BE2C (cell line): Measurements from ENCODE around the gene NGEF.
"Not testable (repeated sequence)": the region's sequence is repeated elsewhere in the genome, so short reads cannot be mapped to it uniquely, and the experiment has no call there.

ENCODE experiments used
- DNase-seq: peaks from one replicate; pipeline ENCODE4 v3.0.0-alpha.2; 2020
- H3K27me3 ChIP-seq: fragments of 250-450 bp; sonication (Bioruptor Pico); 2 replicates; pipeline ENCODE4 v1.5.1; 2020; ENCODE audit warnings: mild to moderate bottlenecking
- H3K36me3 ChIP-seq: fragments of 250-450 bp; sonication (Bioruptor Pico); 2 replicates; pipeline ENCODE4 v1.5.1; 2020; ENCODE audit warnings: mild to moderate bottlenecking
- H3K4me1 ChIP-seq: fragments of 250-450 bp; sonication (Bioruptor Pico); 2 replicates; pipeline ENCODE4 v1.5.1; 2020
- H3K4me3 ChIP-seq: 2 replicates; pipeline ENCODE4 v1.5.1; 2011; ENCODE audit warnings: low read depth, low read length
- H3K9me3 ChIP-seq: fragments of 250-450 bp; sonication (Bioruptor Pico); 2 replicates; pipeline ENCODE4 v1.5.1; 2020
- TF ChIP-seq, protein P1 (sequence below): IDR thresholded peaks from 2 replicates; pipeline ENCODE4 v1.5.1; 2012; ENCODE audit warnings: mild to moderate bottlenecking, low read depth, low read length

Gene NGEF

GRCh38 chr2:233053928-233054784 is 41.1 kb upstream of the NGEF start:
- Histone ChIP-seq H3K4me1 (no peaks in the 10 kb centered on the region), H3K4me3 (no peak overlapping the region), H3K27me3 (no peaks in the 10 kb centered on the region), H3K9me3 (no peaks in the 10 kb centered on the region), H3K36me3 (no peaks in the 10 kb centered on the region)
- DNase-seq = peak; percentile 75
- TF ChIP-seq, protein P1, sequence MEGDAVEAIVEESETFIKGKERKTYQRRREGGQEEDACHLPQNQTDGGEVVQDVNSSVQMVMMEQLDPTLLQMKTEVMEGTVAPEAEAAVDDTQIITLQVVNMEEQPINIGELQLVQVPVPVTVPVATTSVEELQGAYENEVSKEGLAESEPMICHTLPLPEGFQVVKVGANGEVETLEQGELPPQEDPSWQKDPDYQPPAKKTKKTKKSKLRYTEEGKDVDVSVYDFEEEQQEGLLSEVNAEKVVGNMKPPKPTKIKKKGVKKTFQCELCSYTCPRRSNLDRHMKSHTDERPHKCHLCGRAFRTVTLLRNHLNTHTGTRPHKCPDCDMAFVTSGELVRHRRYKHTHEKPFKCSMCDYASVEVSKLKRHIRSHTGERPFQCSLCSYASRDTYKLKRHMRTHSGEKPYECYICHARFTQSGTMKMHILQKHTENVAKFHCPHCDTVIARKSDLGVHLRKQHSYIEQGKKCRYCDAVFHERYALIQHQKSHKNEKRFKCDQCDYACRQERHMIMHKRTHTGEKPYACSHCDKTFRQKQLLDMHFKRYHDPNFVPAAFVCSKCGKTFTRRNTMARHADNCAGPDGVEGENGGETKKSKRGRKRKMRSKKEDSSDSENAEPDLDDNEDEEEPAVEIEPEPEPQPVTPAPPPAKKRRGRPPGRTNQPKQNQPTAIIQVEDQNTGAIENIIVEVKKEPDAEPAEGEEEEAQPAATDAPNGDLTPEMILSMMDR = peak; percentile 91

DNA sequence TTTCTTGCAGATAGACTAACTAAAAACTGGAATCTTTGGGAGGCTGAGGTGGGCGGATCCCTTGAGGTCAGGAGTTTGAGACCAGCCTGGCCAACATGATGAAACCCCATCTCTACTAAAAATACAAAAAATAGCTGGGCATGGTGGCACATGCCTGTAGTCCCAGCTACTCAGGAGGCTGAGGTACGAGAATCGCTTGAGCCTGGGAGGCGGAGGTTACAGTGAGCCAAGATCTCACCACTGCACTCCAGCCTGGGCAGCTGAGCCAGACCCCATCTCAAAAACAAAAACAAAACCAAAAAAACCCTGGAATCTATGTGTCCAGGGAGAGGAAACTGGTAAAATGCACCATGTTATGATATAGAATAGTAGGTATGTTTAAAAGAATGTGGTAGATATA is 39.5 kb upstream of the NGEF start:
- not testable (repeated sequence) for DNase-seq, H3K4me3 ChIP-seq, H3K36me3 ChIP-seq, H3K27me3 ChIP-seq, H3K9me3 ChIP-seq, H3K4me1 ChIP-seq

DNA sequence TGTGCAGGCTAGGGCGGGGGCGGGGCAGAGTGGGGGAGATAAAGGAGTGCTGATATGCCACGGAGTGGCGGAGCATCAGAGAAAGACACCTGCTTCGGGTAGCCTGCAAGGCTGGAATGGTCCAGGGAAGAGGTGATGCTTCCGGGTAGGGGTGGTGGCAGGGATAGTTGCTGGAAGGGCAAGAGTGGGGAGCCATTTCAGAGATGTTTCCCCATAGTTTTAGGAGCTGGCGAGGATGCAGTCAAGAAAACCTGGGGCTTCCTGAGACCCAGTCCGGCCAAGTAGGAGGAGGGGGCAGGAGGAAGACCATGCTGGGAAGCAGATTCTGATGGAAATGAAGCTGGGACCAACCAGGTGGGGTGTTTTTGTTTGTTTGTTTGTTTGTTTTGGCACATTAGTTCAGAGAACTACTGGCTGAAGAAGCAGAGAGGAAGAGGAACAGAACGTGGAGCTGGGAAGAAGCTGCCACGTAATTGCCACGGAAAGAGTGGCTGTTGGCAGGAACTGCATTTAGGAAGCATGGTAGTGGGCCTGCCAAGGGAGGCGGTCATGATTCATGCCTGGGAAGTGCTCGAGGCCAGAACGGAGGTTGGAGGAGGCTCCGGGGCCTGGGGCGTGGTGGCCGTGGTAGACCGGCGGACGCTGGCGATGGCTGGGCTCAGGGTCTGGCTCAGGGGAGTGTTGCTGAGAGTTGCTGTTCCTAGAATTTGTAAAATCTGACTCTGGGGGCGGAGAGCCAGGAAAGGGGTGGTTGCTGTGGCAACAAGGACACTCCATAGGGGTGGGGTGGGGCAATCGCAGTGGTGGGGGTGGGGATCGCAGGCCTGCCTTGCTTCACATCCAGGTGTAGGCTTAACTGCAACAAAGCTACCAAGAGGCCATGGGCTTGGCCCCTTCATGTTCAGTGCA is 38.4 kb upstream of the NGEF start:
- Histone ChIP-seq H3K4me3 (no peak overlapping the region), H3K27me3 (0 out of 2 replicates have a peak, but pooled peaks cover 4% of the 10 kb centered on the region), H3K4me1 (no peaks in the 10 kb centered on the region), H3K9me3 (no peaks in the 10 kb centered on the region), H3K36me3 (no peaks in the 10 kb centered on the region)
- TF ChIP-seq, protein P1 = no peak
- no peak for DNase-seq

GRCh38 chr2:233049194-233049761 is 36.2 kb upstream of the NGEF start:
- Histone ChIP-seq H3K4me1 (no peaks in the 10 kb centered on the region), H3K9me3 (no peaks in the 10 kb centered on the region), H3K27me3 (peaks cover 11% of the 10 kb centered on the region; the same call in 1 of the 2 replicates), H3K4me3 (no peak overlapping the region), H3K36me3 (no peaks in the 10 kb centered on the region)
- TF ChIP-seq, protein P1 = no peak
- DNase-seq = no peak

- Histone ChIP-seq H3K27me3 (peaks cover 11% of the 10 kb centered on the region), H3K4me3 (no peak overlapping the region), H3K9me3 (no peaks in the 10 kb centered on the region), H3K36me3 (no peaks in the 10 kb centered on the region), H3K4me1 (no peaks in the 10 kb centered on the region)
- TF ChIP-seq, protein P1 = no peak
- no peak for DNase-seq
Measured at GRCh38 chr2:233048569-233049193, 35.6 kb upstream of the NGEF start.

DNA sequence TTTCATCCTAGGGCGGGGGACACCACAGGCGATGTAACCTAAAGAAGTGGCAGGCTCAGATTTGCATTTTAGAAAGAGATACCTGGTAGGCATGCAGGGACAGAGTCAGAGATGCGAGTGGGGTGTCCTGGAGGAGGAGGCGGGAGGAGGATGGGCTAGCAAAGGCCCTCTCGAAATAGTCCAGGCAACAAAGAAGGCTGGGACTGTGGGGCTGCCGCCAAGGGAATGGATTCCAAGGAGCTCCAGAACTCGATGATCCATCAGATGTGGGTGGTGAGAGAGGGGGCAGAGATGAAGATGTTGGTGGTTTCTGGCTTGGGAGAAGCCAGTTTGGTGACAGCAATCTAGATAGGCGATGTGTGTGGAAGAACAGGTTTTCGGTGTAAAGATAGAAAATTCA is 34.6 kb upstream of the NGEF start:
- DNase-seq = no peak

More for the DNA sequence above, 34.6 kb upstream of the NGEF start:
- Histone ChIP-seq H3K4me3 (no peak overlapping the region), H3K4me1 (no peaks in the 10 kb centered on the region), H3K9me3 (no peaks in the 10 kb centered on the region), H3K27me3 (peaks cover 14% of the 10 kb centered on the region), H3K36me3 (no peaks in the 10 kb centered on the region)
- TF ChIP-seq, protein P1 = no peak
